LNCaP clone FGC (cell line): ENCODE results near the gene STK39.

Experiments used
- DNase-seq: peaks from one replicate; pipeline ENCODE4 v3.0.0-alpha.2; 2011; ENCODE audit warnings: low read depth
- H3K4me3 ChIP-seq: 2 replicates; pipeline ENCODE4 v1.5.1; 2011; ENCODE audit warnings: mild to moderate bottlenecking, low read depth, low read length, control low read depth
- CTCF ChIP-seq: IDR thresholded peaks from 2 replicates; pipeline ENCODE4 v1.5.1; 2012; ENCODE audit warnings: mild to moderate bottlenecking; ENCODE audit not compliant: control insufficient read depth, insufficient read depth; ENCODE audit errors: extremely low read depth

STK39 gene

GRCh38 chr2:168191955-168192785 lies 55.2 kb downstream of the STK39 start:
- no peak for DNase-seq
- no peak for TF ChIP-seq CTCF
- H3K4me3 ChIP-seq = no peak overlapping the region

GRCh38 chr2:168190590-168191336 lies 56.6 kb downstream of the STK39 start:
- no peak for TF ChIP-seq CTCF
- no peak overlapping the region for H3K4me3 ChIP-seq
- DNase-seq = no peak

GRCh38 chr2:168189835-168190569 lies 57.4 kb downstream of the STK39 start:
- no peak for DNase-seq
- H3K4me3 ChIP-seq = no peak overlapping the region

GRCh38 chr2:168188002-168188401 lies 59.4 kb downstream of the STK39 start:
- no peak for DNase-seq
- TF ChIP-seq CTCF = no peak

More at GRCh38 chr2:168189835-168190569, 57.4 kb downstream of the STK39 start:
- TF ChIP-seq CTCF = no peak

GRCh38 chr2:168186452-168186851 lies 60.9 kb downstream of the STK39 start:
- no peak overlapping the region for H3K4me3 ChIP-seq
- TF ChIP-seq CTCF = no peak
- no peak for DNase-seq

More at GRCh38 chr2:168188002-168188401, 59.4 kb downstream of the STK39 start:
- no peak overlapping the region for H3K4me3 ChIP-seq

- H3K4me3 ChIP-seq = no peak overlapping the region
- no peak for DNase-seq
- no peak for TF ChIP-seq CTCF
These were observed 61.7 kb downstream of the STK39 start for GRCh38 chr2:168185583-168186274.
